ENCODE measurements around the gene SV2B.

SV2B gene

GRCh38 chr15:91116113-91117067, 16.3 kb downstream of the SV2B start:
- FAIRE-seq (no peak), DNase-seq (ENCODE audit: insufficient read length, low spot score) (no peak)
- TF ChIP-seq POLR2A (IDR thresholded peaks at IDR 0.05; ENCODE audit: low read depth, low read length): no peak

DNA sequence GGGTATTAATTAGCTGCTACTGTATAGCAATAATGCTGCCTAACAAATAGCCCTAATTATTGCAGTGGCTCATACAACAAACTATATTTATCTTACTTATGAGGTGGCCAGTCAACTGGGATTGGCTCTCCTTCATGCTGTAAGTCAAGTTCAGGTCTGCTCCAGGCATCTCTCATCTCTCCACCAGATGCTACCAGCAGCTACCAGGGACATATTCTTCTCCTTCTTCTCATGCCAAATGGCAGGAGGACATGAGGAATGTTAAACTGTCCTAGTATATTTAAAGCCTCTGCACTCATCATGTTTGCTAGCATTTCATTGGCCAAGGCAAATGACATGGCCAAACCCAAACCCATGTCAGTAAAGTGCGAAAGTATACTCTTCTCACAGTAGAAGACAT, 17.3 kb downstream of the SV2B start:
- FAIRE-seq: no peak
- no peak for TF ChIP-seq POLR2A (IDR thresholded peaks at IDR 0.05; ENCODE audit: low read depth, low read length)
- DNase-seq (ENCODE audit: insufficient read length, low spot score): no peak

GRCh38 chr15:91118817-91119590, 18.9 kb downstream of the SV2B start:
- no peak for DNase-seq (ENCODE audit: insufficient read length, low spot score)
- no peak for TF ChIP-seq POLR2A (IDR thresholded peaks at IDR 0.05; ENCODE audit: low read depth, low read length)
- FAIRE-seq: no peak

DNA sequence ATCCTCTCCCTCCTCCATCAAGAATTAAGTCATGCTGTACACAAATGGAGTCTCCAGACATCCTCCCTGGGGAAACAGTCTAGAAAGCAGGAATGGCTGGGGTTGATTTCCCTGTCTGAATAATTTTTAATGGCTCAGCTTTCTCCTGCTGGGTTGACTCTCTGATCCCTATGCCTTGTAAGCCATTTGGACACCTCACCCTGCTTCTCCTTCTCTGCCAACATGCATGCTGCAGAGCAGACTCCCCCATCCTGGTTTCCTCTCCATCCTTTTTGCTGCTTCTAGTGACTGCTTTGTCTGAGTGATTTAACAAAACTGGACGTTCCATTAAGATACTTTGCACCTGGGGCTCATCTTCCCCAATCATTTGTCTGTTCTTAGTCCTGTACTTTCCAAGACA, 22.2 kb downstream of the SV2B start:
- DNase-seq (ENCODE audit: insufficient read length, low spot score) (no peak), FAIRE-seq (no peak)
- no peak for TF ChIP-seq POLR2A (IDR thresholded peaks at IDR 0.05; ENCODE audit: low read depth, low read length)

GRCh38 chr15:91124132-91124531, 24.1 kb downstream of the SV2B start:
- no peak for FAIRE-seq

GRCh38 chr15:91125162-91125561, 25.1 kb downstream of the SV2B start:
- FAIRE-seq (no peak), DNase-seq (ENCODE audit: insufficient read length, low spot score) (no peak)
- no peak for TF ChIP-seq POLR2A (IDR thresholded peaks at IDR 0.05; ENCODE audit: low read depth, low read length)

More at GRCh38 chr15:91124132-91124531, 24.1 kb downstream of the SV2B start:
- no peak for DNase-seq (ENCODE audit: insufficient read length, low spot score)
- TF ChIP-seq POLR2A (IDR thresholded peaks at IDR 0.05; ENCODE audit: low read depth, low read length): no peak

DNA sequence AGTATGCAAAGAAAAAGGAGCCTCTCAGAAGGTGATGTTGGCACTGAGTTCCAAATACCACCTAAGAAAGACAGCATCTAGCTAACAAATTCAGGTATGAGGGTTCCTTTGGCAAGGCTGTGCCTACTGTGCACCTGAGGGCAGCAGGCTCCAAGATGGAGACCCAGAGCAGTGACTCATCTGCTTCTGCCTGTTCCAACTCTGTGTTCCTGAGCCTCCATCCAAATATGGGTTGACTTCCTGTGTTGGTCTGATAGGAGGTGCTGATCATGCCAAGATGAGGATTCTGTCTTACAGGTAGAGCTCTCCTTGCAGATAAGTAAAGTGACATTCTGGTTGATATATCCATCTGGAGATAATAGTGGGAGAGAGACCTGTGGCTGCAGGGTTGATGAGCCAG, 26.0 kb downstream of the SV2B start:
- no peak for FAIRE-seq
- DNase-seq (ENCODE audit: insufficient read length, low spot score): no peak
- no peak for TF ChIP-seq POLR2A (IDR thresholded peaks at IDR 0.05; ENCODE audit: low read depth, low read length)

- DNase-seq (ENCODE audit: insufficient read length, low spot score) (no peak), FAIRE-seq (no peak)
- no peak for TF ChIP-seq POLR2A (IDR thresholded peaks at IDR 0.05; ENCODE audit: low read depth, low read length)
These were observed 27.3 kb downstream of the SV2B start for GRCh38 chr15:91127236-91127955.

DNA sequence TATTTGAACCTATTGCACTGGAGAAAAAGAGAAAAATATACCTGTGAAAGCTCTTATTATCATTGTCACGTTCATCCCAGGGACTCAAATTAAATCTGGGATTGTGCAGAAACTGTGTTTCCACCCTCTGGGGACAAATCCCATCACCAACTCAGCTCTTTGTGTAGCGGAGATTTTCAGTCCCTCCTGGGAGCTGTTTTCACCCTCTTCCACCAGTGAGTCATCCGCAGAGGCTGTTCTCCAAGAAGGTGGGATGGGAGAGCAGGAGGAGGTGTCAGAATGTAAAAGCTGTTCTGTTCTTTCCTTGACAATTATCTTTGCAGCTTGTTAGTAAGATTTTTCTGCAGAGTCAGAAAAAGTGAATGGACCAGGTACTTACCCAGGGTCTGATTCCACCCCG, 28.0 kb downstream of the SV2B start:
- DNase-seq (ENCODE audit: insufficient read length, low spot score) (no peak), FAIRE-seq (no peak)
- no peak for TF ChIP-seq POLR2A (IDR thresholded peaks at IDR 0.05; ENCODE audit: low read depth, low read length)

DNA sequence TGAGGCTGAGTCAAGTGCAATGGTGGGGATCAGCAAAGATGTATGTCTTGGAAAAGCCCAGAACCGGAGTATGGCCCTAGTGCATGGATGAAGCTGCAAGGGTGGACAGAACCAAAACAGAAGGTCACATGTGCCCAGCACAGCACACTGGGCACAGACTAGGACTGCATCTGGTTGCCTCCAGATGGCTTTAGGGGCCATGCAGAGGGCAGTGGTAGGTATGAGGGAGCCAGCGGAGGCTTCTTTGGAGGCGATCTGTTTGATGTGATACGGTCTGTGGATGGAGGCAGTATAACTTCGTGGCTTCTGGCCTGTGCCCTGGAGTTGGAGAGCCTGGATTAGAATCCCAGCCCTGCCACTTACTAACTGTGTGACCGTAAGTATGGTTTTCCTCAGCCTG, 29.4 kb downstream of the SV2B start:
- no peak for FAIRE-seq
- no peak for TF ChIP-seq POLR2A (IDR thresholded peaks at IDR 0.05; ENCODE audit: low read depth, low read length)

DNA sequence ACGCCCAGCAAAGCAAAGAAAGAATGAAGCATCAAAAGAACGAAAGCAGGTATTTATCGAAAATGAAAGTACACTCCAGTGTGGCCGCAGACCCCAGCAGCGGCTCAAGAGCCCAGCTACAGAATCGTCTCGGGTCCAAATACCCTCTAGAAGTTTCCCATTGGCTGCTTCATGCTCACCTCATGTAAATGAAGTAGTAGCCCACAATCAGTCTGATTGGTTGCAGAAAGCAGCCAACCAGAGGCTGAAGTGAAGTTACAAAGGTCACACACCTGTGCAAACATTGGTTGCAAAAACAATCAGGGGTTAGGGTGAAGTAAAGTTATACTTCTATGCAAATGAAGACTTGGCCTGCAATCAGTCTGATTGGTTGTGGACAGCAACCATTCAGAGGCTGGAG, 32.0 kb downstream of the SV2B start:
- TF ChIP-seq POLR2A (IDR thresholded peaks at IDR 0.05; ENCODE audit: low read depth, low read length): no peak
- FAIRE-seq (no peak), DNase-seq (ENCODE audit: insufficient read length, low spot score) (no peak)

More for the DNA sequence above, 29.4 kb downstream of the SV2B start:
- no peak for DNase-seq (ENCODE audit: insufficient read length, low spot score)

DNA sequence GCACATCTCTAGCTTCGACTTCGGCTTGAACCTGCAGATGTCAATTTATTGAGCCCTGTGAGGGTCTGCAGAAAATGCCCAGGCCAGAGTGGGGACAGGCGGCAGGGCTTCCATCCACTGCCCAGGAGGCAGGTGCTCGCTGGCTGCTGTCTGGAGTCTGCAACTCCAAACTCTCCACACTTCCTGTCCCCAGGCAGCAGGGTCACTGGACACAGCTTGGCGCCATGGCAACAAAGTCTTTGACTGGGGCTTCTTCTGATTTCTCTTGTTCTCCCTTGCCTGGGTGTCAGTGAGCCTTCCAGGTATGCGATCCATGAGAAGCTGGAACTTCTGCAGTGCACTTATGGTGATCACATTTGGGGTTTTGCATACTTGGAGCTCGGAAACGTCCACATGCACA, 33.5 kb downstream of the SV2B start:
- FAIRE-seq (no peak), DNase-seq (ENCODE audit: insufficient read length, low spot score) (no peak)
- no peak for TF ChIP-seq POLR2A (IDR thresholded peaks at IDR 0.05; ENCODE audit: low read depth, low read length)

- DNase-seq (ENCODE audit: insufficient read length, low spot score) (no peak), FAIRE-seq (no peak)
- no peak for TF ChIP-seq POLR2A (IDR thresholded peaks at IDR 0.05; ENCODE audit: low read depth, low read length)
These were observed 35.4 kb downstream of the SV2B start for GRCh38 chr15:91135201-91136130.

Measured in H54 (cell line).